HepG2 (cell line): ENCODE data around the gene KLF16. TPM values are rescaled to one million over a fixed set of nuclear protein-coding genes. Genes with fewer than 3 reads are reported as not detected.
"Not testable (repeated sequence)": the region's sequence is repeated elsewhere in the genome, so short reads cannot be mapped to it uniquely, and the experiment has no call there.

Experiments used
- ATAC-seq: fragments of 200-7000 bp; cut with Tn5 transposase; 3 replicates; pipeline ENCODE4 v1.9.1; 2020; ENCODE audit warnings: mild to moderate bottlenecking, moderate library complexity
- BruUV-seq: library from RNA; stranded (reverse); fragments of 400-500 nt; replicated peaks from 2 replicates; lab custom pipeline; 2021; lab: Mats Ljungman, UMichigan
- CTCF ChIA-PET: fragments of 300-600 bp; formaldehyde crosslinking; extraction: SDS; loops from one replicate; lab custom pipeline; 2021; ENCODE audit warnings: low total read pairs, inconsistent platforms, low intra/inter-chr PET ratio; lab: Yijun Ruan, JAX
- POLR2A ChIA-PET: fragments of 350-600 bp; sonication (Branson Sonifier 250); formaldehyde crosslinking; loops from one replicate; lab custom pipeline; 2020; ENCODE audit warnings: antibody characterized with exemption, inconsistent platforms; lab: Yijun Ruan, JAX
- DNase-seq: peaks from one replicate; pipeline ENCODE4 v3.0.0-alpha.2; 2015; ENCODE audit warnings: low spot score
- FAIRE-seq: peaks from 3 replicates; lab custom pipeline; 2011; peaks lifted over from hg19 to GRCh38; lab: Jason Lieb, UNC
- H2AFZ ChIP-seq: one replicate; pipeline ENCODE4 v1.6.1; 2011; ENCODE audit warnings: low read length, inconsistent platforms
- H3K27ac ChIP-seq: fragments of 300-600 bp; 3 replicates; pipeline ENCODE4 v1.8.0; 2011; ENCODE audit warnings: mixed run types, mild to moderate bottlenecking, mixed read lengths, low read length, inconsistent platforms; ENCODE audit not compliant: insufficient read depth; ENCODE audit errors: extremely low read length
- H3K27me3 ChIP-seq, 2 experiments: fragments of 200-600 bp in 1 of 2; 2 replicates in 1 of 2; 3 replicates in 1 of 2; pipeline versions ENCODE4 v1.6.0 to v1.8.0; 2011; ENCODE audit warnings: low read length in 2 of 2, mild to moderate bottlenecking in 2 of 2, moderate library complexity in 2 of 2, inconsistent platforms in 1 of 2; ENCODE audit not compliant: insufficient read depth in 2 of 2, control insufficient read depth in 1 of 2
- H3K36me3 ChIP-seq, 2 experiments: fragments of 200-600 bp in 1 of 2; replicated peaks in 1 of 2; 2 replicates in 1 of 2; 3 replicates in 1 of 2; pipeline versions ENCODE4 v1.5.1 to v1.8.0; 2011; ENCODE audit warnings: low read length in 2 of 2, inconsistent platforms in 1 of 2; ENCODE audit not compliant: insufficient read depth in 2 of 2, control insufficient read depth in 1 of 2
- H3K4me1 ChIP-seq: 2 replicates; pipeline ENCODE4 v1.5.1; 2012; ENCODE audit warnings: low read length, inconsistent platforms; ENCODE audit not compliant: insufficient read depth
- H3K4me2 ChIP-seq: 2 replicates; pipeline ENCODE4 v1.6.0; 2011; ENCODE audit warnings: low read depth, low read length, inconsistent platforms
- H3K4me3 ChIP-seq, 3 experiments: fragments of 200-600 bp in 1 of 3; sonication (generic), shearing (Covaris generic) in 1 of 3; replicated peaks in 1 of 3; 2 replicates each; pipeline ENCODE4 v1.5.1; 2011 to 2016; ENCODE audit warnings: low read length in 3 of 3, inconsistent platforms in 2 of 3, low read depth in 2 of 3, mild to moderate bottlenecking in 2 of 3, control low read depth in 1 of 3, mixed read lengths in 1 of 3; ENCODE audit not compliant: insufficient read depth in 1 of 3
- H3K79me2 ChIP-seq: one replicate; pipeline ENCODE4 v1.6.1; 2011; ENCODE audit warnings: low read length, inconsistent platforms; ENCODE audit not compliant: insufficient read depth
- H3K9ac ChIP-seq: 2 replicates; pipeline ENCODE4 v1.6.0; 2011; ENCODE audit warnings: mild to moderate bottlenecking, low read depth, low read length, inconsistent platforms; ENCODE audit not compliant: insufficient read depth
- H3K9me3 ChIP-seq: 2 replicates; pipeline ENCODE4 v1.5.1; 2012; ENCODE audit warnings: mild to moderate bottlenecking, low read length
- H4K20me1 ChIP-seq: 2 replicates; pipeline ENCODE4 v1.6.0; 2011; ENCODE audit warnings: inconsistent platforms, mild to moderate bottlenecking, low read length, moderate library complexity; ENCODE audit not compliant: insufficient read depth
- ATF1 ChIP-seq: IDR thresholded peaks from 2 replicates; pipeline ENCODE4 v1.6.1; 2016; ENCODE audit warnings: mild to moderate bottlenecking, control low read depth
- CBFB ChIP-seq: sonication (generic); formaldehyde crosslinking; IDR thresholded peaks from 2 replicates; pipeline ENCODE4 v1.4.0; 2020; ENCODE audit warnings: missing genetic modification reagents
- CREM ChIP-seq, 2 experiments: sonication (generic) in 1 of 2; formaldehyde crosslinking in 1 of 2; IDR thresholded peaks; 2 replicates each; pipeline versions ENCODE4 v1.4.0 to v1.6.1; 2016 to 2020; ENCODE audit warnings: antibody characterized with exemption in 1 of 2, mild to moderate bottlenecking in 1 of 2, missing genetic modification reagents in 1 of 2
- MAZ ChIP-seq, 2 experiments: sonication (generic) in 1 of 2; formaldehyde crosslinking in 1 of 2; IDR thresholded peaks; 2 replicates each; pipeline versions ENCODE4 v1.5.0 to v1.6.1; 2012 to 2020; ENCODE audit warnings: low read depth in 2 of 2, mild to moderate bottlenecking in 2 of 2, borderline replicate concordance in 1 of 2, improper control_type of control experiment in 1 of 2, low read length in 1 of 2, missing genetic modification reagents in 1 of 2, moderate library complexity in 1 of 2
- POLR2AphosphoS5 ChIP-seq: IDR thresholded peaks from 2 replicates; pipeline ENCODE4 v1.6.1; 2012; ENCODE audit warnings: low read depth, low read length
- SALL1 ChIP-seq: sonication (generic); formaldehyde crosslinking; IDR thresholded peaks from 2 replicates; pipeline ENCODE4 v1.8.0; 2022; ENCODE audit warnings: mild to moderate bottlenecking, missing genetic modification reagents
- SP2 ChIP-seq: sonication (generic); formaldehyde crosslinking; IDR thresholded peaks from 2 replicates; pipeline ENCODE4 v1.5.1; 2020; ENCODE audit warnings: mild to moderate bottlenecking, missing genetic modification reagents
- ZFY ChIP-seq: sonication (generic); formaldehyde crosslinking; IDR thresholded peaks from 2 replicates; pipeline ENCODE4 v1.4.0; 2020; ENCODE audit warnings: missing genetic modification reagents
- WGBS: methylation state at CpG from one replicate; pipeline ENCODE4 v1.1.6; 2017; ENCODE audit warnings: low lambda C conversion rate; 5-methylcytosine and 5-hydroxymethylcytosine counted together
- in situ Hi-C: cut with HindIII; loops from 2 replicates; pipeline ENCODE4 v1.10.0; 2017; ENCODE audit warnings: low pct_unique_long_range_greater_than_20kb; ENCODE audit not compliant: extremely low pct_ligation_motif_present
- intact Hi-C: fragments of 100-400 bp; cut with micrococcal nuclease; formaldehyde crosslinking; loops from one replicate; pipeline ENCODE4 v1.10.0; 2022; ENCODE audit not compliant: unreplicated experiment
- polyA plus RNA-seq, 8 experiments: library from polyadenylated mRNA; depleted of rRNA in 3 of 8; stranded (reverse) in 7 of 8; unstranded in 1 of 8; fragments of >200 nt; fragmentation: Illumina TruSeq in 4 of 8; extraction: Trizol in 4 of 8; gene quantifications; 2 replicates each; pipeline versions ENCODE4 v1.2.1 to v1.2.3, GENCODE V29; 2011 to 2016; ENCODE audit warnings: low read depth in 4 of 8, missing spikeins in 1 of 8, mixed read lengths in 1 of 8; ENCODE audit not compliant: insufficient read depth in 1 of 8
- total RNA-seq, 5 experiments: library from RNA; depleted of rRNA; stranded (reverse); fragments of >200 nt; fragmentation: Illumina TruSeq; extraction: Trizol; gene quantifications; 2 replicates each; pipeline ENCODE4 v1.2.3, GENCODE V29; 2016; ENCODE audit warnings: low read depth in 1 of 5
- TF ChIP-seq, protein P1 (sequence below), 2 experiments: fragments of 450-650 bp in 1 of 2; sonication (generic) in 1 of 2; formaldehyde crosslinking in 1 of 2; IDR thresholded peaks; 2 replicates each; pipeline versions ENCODE4 v1.6.1 to v1.8.0; 2016 to 2022; ENCODE audit warnings: antibody characterized with exemption in 1 of 2, mild to moderate bottlenecking in 1 of 2, missing genetic modification reagents in 1 of 2
- TF ChIP-seq, protein P2 (sequence below): IDR thresholded peaks from 2 replicates; pipeline ENCODE4 v1.6.1; 2016; ENCODE audit warnings: missing genetic modification reagents, missing compliant biosample characterization
- TF ChIP-seq, protein P3 (sequence below): IDR thresholded peaks from 2 replicates; pipeline ENCODE4 v1.6.1; 2018; ENCODE audit warnings: missing genetic modification reagents

Gene KLF16
- total and polyA plus RNA-seq, 2 of the 13 experiments (the other 11 are each of a cell fraction or from before 2014, with no cell fraction given), result 3.5 to 6.7 TPM

DNA sequence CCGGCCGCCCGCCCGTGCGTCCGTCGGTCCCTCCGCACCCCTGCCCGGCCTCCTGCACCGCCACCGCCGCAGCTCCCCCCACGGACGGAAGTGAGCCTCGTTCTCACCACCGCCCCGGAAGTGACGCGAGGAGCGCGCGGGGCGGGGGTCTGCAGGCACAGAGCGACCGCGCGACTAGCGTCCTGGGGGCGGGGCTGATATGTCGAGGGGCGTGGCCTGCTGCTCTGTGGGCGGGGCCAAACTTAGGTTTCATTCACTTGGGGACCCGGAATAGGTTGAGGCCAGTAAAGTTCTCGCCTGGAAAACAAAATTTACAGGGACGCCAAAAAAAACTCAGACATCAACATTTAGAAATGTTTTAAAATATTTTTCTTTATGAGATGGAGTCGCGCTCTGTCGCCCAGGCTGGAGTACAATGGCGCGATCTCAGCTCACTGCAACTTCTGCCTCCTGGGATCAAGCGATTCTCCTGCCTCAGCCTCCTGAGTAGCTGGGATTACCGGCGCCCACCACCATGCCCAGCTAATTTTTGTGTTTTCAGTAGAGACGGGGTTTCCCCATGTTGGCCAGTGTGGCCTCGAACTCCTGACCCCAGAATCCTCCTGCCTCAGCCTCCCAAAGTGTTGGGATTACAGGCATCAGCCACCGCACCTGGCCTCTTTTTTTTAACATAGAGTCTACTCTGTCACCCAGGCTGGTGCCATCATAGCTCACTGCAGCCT, 22.2 kb upstream of the KLF16 start, which contains the start of gene ABHD17A:
ABHD17A (minus strand) TSS at position 99 of the 722 bp plus-strand sequence. CDS start 3,930 bp downstream, outside the sequence.
- H3K27me3 ChIP-seq, H3K36me3 ChIP-seq, in situ Hi-C loops, BruUV-seq, H3K9me3 ChIP-seq, CTCF ChIA-PET, intact Hi-C loops, H2AFZ ChIP-seq: not testable (repeated sequence)
- DNase-seq (peak; percentile 76), FAIRE-seq (peak; percentile 57), ATAC-seq (peak; percentile 71)
- peak within 1 kb of the TSS; percentile 63 for H3K27ac ChIP-seq
- peak within 1 kb of the TSS; percentile 77 to 99 (median 89) for H3K4me3 ChIP-seq
- H3K9ac ChIP-seq, result peak within 1 kb of the TSS; percentile 90
- peaks cover 32% of the 10 kb centered on the region for H3K79me2 ChIP-seq
- peak within 1 kb of the TSS; percentile 91 for H3K4me2 ChIP-seq
- peaks cover 57% of the 10 kb centered on the region for H3K4me1 ChIP-seq
- peaks cover 16% of the 10 kb centered on the region for H4K20me1 ChIP-seq
- 57% methylated on average over 15 of the region's 46 CpGs for WGBS
- POLR2A ChIA-PET, result interaction anchor here (0.6 to 1.1 kb wide), 6 partner anchors 9 to 814 kb away, joined by 3 to 9 read pairs (median 5); no protein-coding TSS in a partner anchor
- TF ChIP-seq, protein P1, sequence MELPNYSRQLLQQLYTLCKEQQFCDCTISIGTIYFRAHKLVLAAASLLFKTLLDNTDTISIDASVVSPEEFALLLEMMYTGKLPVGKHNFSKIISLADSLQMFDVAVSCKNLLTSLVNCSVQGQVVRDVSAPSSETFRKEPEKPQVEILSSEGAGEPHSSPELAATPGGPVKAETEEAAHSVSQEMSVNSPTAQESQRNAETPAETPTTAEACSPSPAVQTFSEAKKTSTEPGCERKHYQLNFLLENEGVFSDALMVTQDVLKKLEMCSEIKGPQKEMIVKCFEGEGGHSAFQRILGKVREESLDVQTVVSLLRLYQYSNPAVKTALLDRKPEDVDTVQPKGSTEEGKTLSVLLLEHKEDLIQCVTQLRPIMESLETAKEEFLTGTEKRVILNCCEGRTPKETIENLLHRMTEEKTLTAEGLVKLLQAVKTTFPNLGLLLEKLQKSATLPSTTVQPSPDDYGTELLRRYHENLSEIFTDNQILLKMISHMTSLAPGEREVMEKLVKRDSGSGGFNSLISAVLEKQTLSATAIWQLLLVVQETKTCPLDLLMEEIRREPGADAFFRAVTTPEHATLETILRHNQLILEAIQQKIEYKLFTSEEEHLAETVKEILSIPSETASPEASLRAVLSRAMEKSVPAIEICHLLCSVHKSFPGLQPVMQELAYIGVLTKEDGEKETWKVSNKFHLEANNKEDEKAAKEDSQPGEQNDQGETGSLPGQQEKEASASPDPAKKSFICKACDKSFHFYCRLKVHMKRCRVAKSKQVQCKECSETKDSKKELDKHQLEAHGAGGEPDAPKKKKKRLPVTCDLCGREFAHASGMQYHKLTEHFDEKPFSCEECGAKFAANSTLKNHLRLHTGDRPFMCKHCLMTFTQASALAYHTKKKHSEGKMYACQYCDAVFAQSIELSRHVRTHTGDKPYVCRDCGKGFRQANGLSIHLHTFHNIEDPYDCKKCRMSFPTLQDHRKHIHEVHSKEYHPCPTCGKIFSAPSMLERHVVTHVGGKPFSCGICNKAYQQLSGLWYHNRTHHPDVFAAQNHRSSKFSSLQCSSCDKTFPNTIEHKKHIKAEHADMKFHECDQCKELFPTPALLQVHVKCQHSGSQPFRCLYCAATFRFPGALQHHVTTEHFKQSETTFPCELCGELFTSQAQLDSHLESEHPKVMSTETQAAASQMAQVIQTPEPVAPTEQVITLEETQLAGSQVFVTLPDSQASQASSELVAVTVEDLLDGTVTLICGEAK (IDR thresholded peaks at IDR 0.05), result peak; percentile 58
- TF ChIP-seq, protein P1 (CRISPR knock-in tag; IDR thresholded peaks at IDR 0.05), result not testable (repeated sequence)
- TF ChIP-seq CREM (IDR thresholded peaks at IDR 0.05) (peak; percentile 84), CREM (CRISPR knock-in tag; IDR thresholded peaks at IDR 0.05) (peak; percentile 42; the same call in 1 of the 2 replicates), ATF1 (peak; percentile 76; the same call in 1 of the 2 replicates), ZFY (CRISPR knock-in tag) (peak; percentile 45), SALL1 (CRISPR knock-in tag) (peak; percentile 24), SP2 (CRISPR knock-in tag) (peak; percentile 69), POLR2AphosphoS5 (peak; percentile 46; the same call in 1 of the 2 replicates), CBFB (CRISPR knock-in tag) (0 out of 2 replicates have a peak, but pooled peaks have one; percentile 12), MAZ (IDR thresholded peaks at IDR 0.05; ENCODE audit: borderline replicate concordance, low read depth, low read length) (peak; percentile 98), MAZ (CRISPR knock-in tag; IDR thresholded peaks at IDR 0.05; ENCODE audit: low read depth) (peak; percentile 84; the same call in 1 of the 2 replicates)
- TF ChIP-seq, protein P2, sequence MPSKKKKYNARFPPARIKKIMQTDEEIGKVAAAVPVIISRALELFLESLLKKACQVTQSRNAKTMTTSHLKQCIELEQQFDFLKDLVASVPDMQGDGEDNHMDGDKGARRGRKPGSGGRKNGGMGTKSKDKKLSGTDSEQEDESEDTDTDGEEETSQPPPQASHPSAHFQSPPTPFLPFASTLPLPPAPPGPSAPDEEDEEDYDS (CRISPR knock-in tag), result peak; percentile 61; the same call in 1 of the 2 replicates
- TF ChIP-seq, protein P3, sequence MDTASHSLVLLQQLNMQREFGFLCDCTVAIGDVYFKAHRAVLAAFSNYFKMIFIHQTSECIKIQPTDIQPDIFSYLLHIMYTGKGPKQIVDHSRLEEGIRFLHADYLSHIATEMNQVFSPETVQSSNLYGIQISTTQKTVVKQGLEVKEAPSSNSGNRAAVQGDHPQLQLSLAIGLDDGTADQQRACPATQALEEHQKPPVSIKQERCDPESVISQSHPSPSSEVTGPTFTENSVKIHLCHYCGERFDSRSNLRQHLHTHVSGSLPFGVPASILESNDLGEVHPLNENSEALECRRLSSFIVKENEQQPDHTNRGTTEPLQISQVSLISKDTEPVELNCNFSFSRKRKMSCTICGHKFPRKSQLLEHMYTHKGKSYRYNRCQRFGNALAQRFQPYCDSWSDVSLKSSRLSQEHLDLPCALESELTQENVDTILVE (CRISPR knock-in tag), result peak; percentile 59; the same call in 1 of the 2 replicates
